ENCODE measurements around the gene ZNF30.

GRCh38 chr19:34926361-34926684 lies 380 bp upstream of the ZNF30 start:
- no peak for TF ChIP-seq EZH2 (IDR thresholded peaks at IDR 0.05; ENCODE audit: low read length, missing control alignments)
- no peak for TF ChIP-seq CTCF (conservative IDR thresholded peaks at IDR 0.05 in 1 of 2, IDR thresholded peaks at IDR 0.05 in 1 of 2; ENCODE audit: low read depth in 1 of 2, low read length in 2 of 2)
